HL-60 (cell line): ENCODE data around the gene MXRA7.

Experiments
- GABPA ChIP-seq: IDR thresholded peaks from 2 replicates; pipeline ENCODE4 v1.6.1; 2012; ENCODE audit warnings: low read depth
- POLR2AphosphoS5 ChIP-seq: IDR thresholded peaks from 2 replicates; pipeline ENCODE4 v1.6.1; 2012; ENCODE audit warnings: low read depth
- REST ChIP-seq: IDR thresholded peaks from 2 replicates; pipeline ENCODE4 v1.6.1; 2012; ENCODE audit warnings: low read depth; ENCODE audit not compliant: insufficient replicate concordance
- SPI1 ChIP-seq: IDR thresholded peaks from 2 replicates; pipeline ENCODE4 v1.6.1; 2012; ENCODE audit warnings: low read depth, mild to moderate bottlenecking, borderline replicate concordance
- TF ChIP-seq, protein P1 (sequence below): IDR thresholded peaks from one replicate; pipeline ENCODE4 v1.5.1; 2011; ENCODE audit warnings: low read length, control low read depth, inconsistent platforms; ENCODE audit not compliant: insufficient read depth

DNA sequence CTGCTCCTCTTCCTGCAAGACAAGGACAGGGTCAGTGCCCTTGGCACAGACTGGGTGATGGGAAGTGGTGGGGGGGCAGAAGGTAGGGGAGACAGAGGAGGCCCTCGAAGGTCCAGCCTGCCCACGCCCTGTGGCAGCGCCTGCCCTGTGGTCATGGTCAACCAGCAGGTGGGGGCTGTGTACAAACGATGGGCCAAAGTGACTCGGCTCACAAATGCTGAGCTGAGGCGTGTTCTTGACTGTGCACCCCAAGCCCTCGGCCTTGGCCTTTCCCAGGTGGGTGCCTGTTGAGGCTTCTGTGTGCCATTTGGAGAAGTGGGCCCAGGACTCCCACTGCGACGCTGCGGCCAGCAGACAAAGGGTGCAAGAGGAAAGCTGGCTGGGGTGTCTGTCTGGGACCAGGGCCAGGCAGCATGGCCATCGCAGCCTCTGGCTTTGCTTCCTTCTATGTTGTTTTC, 22.6 kb downstream of the MXRA7 start:
- TF ChIP-seq POLR2AphosphoS5 = no peak
- TF ChIP-seq, protein P1, sequence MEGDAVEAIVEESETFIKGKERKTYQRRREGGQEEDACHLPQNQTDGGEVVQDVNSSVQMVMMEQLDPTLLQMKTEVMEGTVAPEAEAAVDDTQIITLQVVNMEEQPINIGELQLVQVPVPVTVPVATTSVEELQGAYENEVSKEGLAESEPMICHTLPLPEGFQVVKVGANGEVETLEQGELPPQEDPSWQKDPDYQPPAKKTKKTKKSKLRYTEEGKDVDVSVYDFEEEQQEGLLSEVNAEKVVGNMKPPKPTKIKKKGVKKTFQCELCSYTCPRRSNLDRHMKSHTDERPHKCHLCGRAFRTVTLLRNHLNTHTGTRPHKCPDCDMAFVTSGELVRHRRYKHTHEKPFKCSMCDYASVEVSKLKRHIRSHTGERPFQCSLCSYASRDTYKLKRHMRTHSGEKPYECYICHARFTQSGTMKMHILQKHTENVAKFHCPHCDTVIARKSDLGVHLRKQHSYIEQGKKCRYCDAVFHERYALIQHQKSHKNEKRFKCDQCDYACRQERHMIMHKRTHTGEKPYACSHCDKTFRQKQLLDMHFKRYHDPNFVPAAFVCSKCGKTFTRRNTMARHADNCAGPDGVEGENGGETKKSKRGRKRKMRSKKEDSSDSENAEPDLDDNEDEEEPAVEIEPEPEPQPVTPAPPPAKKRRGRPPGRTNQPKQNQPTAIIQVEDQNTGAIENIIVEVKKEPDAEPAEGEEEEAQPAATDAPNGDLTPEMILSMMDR = no peak
- no peak for TF ChIP-seq REST
- no peak for TF ChIP-seq GABPA
- TF ChIP-seq SPI1 = no peak
